Erythroblast (primary cell): ENCODE results near the gene CDKAL1.

Experiments
- GATA1 ChIP-seq: IDR thresholded peaks from 2 replicates; pipeline ENCODE4 v1.6.1; 2011; ENCODE audit warnings: low read depth, mild to moderate bottlenecking, control low read depth, low read length, moderate library complexity
- POLR2A ChIP-seq: IDR thresholded peaks from 2 replicates; pipeline ENCODE4 v1.6.1; 2011; ENCODE audit warnings: mild to moderate bottlenecking, low read length

GRCh38 chr6:21073318-21073839 lies 539.1 kb downstream of the CDKAL1 start:
- no peak for TF ChIP-seq POLR2A
- no peak for TF ChIP-seq GATA1
